ENCODE measurements around the gene IGLL1. TPM values are rescaled to one million over a fixed set of nuclear protein-coding genes. Genes with fewer than 3 reads are reported as not detected.
"Not testable (repeated sequence)": the region's sequence is repeated elsewhere in the genome, so short reads cannot be mapped to it uniquely, and the experiment has no call there.

IGLL1 gene
- total RNA-seq, 1 donor from 2014 or later: not detected

DNA sequence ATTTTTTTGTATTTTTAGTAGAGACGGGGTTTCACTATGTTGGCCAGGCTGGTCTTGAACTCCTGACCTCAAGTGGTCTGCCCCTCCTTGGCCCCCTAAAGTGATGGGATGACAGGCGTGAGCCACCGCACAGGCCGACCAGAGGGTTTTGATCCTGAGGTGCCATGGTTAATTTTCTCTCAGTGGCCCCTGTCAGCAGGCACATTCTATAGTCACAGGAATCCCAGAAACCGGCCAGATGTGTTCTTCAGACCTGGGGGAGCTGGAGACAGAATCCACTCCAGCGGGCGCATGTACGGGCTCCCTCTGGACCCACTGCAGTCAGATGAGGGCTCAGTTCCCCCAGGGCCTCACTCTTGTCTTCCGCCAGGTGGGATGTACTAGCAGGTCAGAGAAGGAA, 17.0 kb downstream of the IGLL1 start:
- no peak for DNase-seq (ENCODE audit: low read depth in 2 of 2)

- DNase-seq (ENCODE audit: low read depth in 2 of 2): no peak
Observed at GRCh38 chr22:23562186-23562585, 17.9 kb downstream of the IGLL1 start.

DNA sequence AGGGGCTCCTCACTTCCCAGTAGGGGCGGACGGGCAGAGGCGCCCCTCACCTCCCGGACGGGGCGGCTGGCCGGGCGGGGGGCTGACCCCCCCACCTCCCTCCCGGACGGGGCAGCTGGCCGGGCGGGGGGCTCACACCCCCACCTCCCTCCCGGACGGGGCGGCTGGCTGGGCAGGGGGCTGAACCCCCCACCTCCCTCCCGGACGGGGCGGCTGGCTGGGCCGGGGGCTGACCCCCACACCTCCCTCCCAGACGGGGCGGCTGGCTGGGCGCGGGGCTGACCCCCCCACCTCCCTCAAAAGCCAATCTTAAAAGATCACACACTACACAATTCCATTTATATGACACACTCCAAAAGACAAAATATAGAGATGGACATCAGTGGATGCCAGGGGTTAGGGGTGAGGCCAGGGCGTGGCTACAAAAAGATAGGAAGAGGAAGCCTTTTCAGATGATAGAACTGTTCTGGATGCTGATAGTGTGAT, 19.0 kb downstream of the IGLL1 start:
- DNase-seq (ENCODE audit: low read depth in 2 of 2): not testable (repeated sequence)

DNA sequence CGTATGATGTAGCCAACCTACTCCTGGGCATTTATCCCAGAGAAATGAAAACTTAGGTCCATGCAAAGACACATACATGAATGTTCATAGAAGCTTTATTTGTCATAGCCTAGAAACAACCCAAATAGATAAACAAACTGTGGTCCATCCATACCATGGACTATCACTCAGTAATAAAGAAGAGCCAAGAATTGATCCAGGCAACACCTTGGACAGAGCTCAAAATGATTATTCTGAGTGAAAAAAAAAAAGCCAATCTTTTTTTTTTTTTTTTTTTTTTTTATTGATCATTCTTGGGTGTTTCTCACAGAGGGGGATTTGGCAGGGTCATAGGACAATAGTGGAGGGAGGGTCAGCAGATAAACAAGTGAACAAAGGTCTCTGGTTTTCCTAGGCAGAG, 19.9 kb downstream of the IGLL1 start:
- DNase-seq (ENCODE audit: low read depth in 2 of 2): not testable (repeated sequence)

DNA sequence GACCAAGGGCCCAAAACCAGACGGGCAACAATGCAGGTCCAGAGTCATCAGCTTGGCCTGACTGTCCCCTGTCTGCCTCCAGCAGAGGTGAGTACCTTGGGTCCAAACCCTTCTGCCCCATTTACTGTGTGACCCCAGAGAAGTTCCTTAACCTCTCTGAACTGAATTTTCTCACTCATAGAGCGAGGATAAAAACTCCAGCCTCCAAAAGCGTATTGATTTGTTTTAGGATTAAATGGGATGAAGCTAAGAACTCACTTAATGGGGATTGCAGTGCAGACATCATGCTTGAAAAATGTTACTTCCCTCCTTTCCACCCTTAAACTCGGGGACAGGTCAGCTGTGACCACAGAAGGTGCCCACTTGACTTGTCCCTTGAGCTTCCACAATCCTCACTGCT, 22.6 kb downstream of the IGLL1 start:
- DNase-seq (ENCODE audit: low read depth in 2 of 2): no peak

DNA sequence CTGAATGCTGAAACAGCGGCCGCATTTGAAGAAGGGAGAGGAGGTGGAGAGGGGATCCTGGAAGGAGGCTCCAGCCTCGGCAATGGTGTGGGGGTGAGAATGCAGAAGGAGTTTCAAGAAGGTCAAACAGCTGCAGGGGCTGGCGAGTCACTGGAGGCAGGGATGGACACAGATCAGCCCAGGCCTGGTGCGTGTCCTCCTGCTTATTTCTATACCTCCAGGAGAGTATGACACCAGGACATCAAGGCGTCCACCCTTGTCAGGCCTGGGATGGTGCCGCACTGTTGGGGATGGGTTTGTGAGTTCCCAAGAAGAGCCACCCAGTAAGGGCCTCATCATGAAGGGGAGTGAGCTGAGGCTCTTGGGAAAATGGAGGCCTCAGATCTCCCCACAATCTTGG, 23.1 kb downstream of the IGLL1 start:
- DNase-seq (ENCODE audit: low read depth in 2 of 2): no peak

GRCh38 chr22:23556026-23556620, 24.0 kb downstream of the IGLL1 start:
- no peak for DNase-seq (ENCODE audit: low read depth in 2 of 2)

GRCh38 chr22:23555118-23555517, 25.0 kb downstream of the IGLL1 start:
- no peak for DNase-seq (ENCODE audit: low read depth in 2 of 2)

DNA sequence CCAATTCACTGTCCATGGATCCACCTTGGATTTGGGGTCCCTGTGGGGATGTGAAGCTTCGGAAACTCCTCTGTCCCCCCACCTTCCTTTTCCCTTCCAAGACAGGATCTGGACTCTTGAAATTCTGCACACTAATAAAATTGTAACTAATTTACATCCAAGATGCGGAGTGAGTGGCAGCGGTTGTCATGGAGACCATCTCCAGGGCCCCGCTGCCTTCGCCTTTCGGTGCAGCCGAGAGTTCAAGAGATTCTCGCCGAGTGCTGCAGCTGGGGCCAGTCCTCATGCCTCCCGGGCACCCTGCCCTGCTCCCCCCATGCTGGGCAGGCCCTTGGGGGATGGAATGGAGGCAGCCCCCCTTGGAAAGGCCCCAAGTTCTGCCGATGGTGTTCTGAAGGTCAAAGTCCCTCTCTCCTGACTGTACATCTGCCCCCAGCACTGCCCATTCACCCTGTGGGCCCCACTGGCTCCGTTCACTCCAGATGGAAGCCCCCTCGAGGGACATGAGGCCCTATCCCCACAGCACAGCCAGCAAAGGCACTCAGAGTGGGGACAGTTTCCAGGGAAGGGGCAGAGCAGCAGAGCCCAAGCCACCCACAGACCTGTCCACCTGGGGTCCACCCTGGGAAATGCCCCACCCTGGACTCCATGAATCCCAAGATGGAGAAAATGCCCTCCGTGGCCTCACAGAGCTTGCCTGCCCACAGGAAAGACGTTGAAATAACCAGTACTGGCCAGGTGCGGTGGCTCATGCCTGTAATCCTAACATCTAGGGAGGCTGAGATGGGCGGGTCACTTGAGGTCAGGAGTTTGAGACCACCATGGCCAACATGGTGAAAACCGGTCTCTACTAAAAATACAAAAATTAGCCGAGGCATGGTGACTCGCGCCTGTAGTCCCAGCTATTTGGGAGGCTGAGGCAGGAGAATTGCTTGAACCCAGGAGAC, 25.9 kb downstream of the IGLL1 start:
- no peak for DNase-seq (ENCODE audit: low read depth in 2 of 2)

DNA sequence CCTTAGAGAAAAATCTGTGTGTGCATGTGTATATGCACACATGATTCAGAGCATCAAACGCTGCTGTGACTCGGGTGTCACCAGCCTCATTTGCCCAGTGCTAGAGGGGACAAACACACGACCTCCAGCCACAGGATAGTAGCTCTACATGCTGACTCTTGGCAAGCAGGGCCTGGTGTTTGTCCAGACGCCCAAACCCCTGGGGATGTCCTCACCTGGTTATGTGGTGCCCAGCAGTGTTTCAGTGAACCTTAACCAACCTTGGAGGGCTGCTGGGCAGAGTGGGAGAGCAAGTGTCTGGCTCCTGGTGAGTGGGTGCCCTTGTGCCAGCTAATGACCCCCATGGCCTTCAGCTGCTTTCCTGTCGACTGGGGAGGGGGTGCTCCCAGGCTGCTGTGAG, 26.7 kb downstream of the IGLL1 start:
- DNase-seq (ENCODE audit: low read depth in 2 of 2): no peak

DNA sequence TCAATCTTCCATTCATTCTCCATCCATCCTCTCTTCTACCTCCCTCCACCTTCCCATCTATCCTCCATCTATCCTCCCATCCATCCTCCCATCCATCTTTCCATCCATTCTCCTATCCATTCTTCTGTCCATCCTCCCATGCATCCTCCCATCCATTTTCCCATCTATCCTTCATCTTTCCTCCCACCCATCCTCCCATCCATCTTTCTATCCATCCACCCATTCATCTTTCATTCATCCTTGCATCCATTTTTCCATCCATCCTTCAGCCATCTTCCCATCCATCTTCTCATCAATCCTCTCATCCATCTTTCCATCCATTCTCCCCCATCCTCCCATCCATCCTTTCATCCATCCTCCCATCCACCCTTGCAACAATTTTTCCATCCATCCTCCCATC, 27.5 kb downstream of the IGLL1 start:
- no peak for DNase-seq (ENCODE audit: low read depth in 2 of 2)

- no peak for DNase-seq (ENCODE audit: low read depth in 2 of 2)
Observed at GRCh38 chr22:23551385-23551784, 28.7 kb downstream of the IGLL1 start.

GRCh38 chr22:23550049-23550650, 29.9 kb downstream of the IGLL1 start:
- DNase-seq (ENCODE audit: low read depth in 2 of 2): no peak

GRCh38 chr22:23549198-23549595, 30.9 kb downstream of the IGLL1 start:
- no peak for DNase-seq (ENCODE audit: low read depth in 2 of 2)

- DNase-seq (ENCODE audit: low read depth in 2 of 2): no peak
Observed at GRCh38 chr22:23548501-23549197, 31.4 kb downstream of the IGLL1 start.

GRCh38 chr22:23547818-23548500, 32.1 kb downstream of the IGLL1 start:
- no peak for DNase-seq (ENCODE audit: low read depth in 2 of 2)

- DNase-seq (ENCODE audit: low read depth in 2 of 2): not testable (repeated sequence)
Observed at GRCh38 chr22:23547382-23547781, 32.7 kb downstream of the IGLL1 start.

GRCh38 chr22:23544852-23545251, 35.2 kb downstream of the IGLL1 start:
- no peak for DNase-seq (ENCODE audit: low read depth in 2 of 2)

DNA sequence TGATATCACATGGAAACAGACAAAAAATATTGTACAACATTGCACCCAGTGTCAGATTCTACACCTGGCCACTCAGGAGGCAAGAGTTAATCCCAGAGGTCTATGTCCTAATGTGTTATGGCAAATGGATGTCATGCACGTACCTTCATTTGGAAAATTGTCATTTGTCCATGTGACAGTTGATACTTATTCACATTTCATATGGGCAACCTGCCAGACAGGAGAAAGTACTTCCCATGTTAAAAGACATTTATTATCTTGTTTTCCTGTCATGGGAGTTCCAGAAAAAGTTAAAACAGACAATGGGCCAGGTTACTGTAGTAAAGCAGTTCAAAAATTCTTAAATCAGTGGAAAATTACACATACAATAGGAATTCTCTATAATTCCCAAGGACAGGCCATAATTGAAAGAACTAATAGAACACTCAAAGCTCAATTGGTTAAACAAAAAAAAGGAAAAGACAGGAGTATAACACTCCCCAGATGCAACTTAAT, 36.5 kb downstream of the IGLL1 start:
- peak in 1 of 2 donors; percentile 93 for DNase-seq (ENCODE audit: low read depth in 2 of 2)

- peak; percentile 19 to 93 for DNase-seq (ENCODE audit: low read depth in 2 of 2)
Observed at GRCh38 chr22:23542933-23543332, 37.2 kb downstream of the IGLL1 start.

DNA sequence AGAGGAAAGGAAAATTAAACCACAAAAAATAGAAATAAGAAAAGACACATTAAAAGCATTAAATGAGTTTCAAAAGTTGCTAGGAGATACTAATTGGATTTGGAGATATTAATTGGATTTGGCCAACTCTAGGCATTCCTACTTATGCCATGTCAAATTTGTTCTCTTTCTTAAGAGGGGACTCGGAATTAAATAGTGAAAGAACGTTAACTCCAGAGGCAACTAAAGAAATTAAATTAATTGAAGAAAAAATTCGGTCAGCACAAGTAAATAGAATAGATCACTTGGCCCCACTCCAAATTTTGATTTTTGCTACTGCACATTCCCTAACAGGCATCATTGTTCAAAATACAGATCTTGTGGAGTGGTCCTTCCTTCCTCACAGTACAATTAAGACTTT, 37.7 kb downstream of the IGLL1 start:
- DNase-seq (ENCODE audit: low read depth in 2 of 2): peak in 1 of 2 donors; percentile 67
